ENCODE data around the gene PGGT1B. TPM values are rescaled to one million over a fixed set of nuclear protein-coding genes. Genes with fewer than 3 reads are reported as not detected.
A peak's percentile ranks its signal among the peaks of the same experiment; 100 is the strongest.

Gene PGGT1B
- polyA plus RNA-seq, 1 of the 3 experiments (the other 2 are of a cell fraction) = 0.69 TPM

DNA sequence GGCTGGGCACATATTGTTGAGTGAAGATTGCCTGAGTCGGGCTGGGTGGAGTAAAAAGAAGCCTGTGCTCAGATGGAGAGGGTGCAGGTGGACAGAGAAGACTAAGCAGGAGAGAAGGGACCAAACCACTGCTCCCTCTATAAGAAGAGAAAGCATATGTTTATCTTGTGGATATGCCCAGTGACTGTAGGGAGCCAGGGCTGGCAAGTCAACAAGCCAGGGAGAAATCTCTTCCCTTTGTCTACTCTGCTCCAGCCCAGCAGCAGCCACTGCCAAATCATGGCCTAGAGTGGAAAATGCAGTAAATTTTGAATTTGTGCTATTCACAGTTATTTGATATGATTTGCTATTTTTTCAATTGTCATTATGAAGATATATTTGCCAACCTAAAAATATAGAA, 59.7 kb downstream of the PGGT1B start:
- H3K27ac ChIP-seq (ENCODE audit: low read depth in 2 of 2, low read length in 1 of 2) = no peak overlapping the region
- no peaks in the 10 kb centered on the region; the same call in 1 of the 2 replicates for H3K9me3 ChIP-seq
- ChIA-PET POLR2A (no interaction called here), CTCF (no interaction called here)
- 94% methylated on average over 1 of the region's 1 CpG for WGBS (ENCODE audit: low lambda C conversion rate)
- H2AFZ ChIP-seq (ENCODE audit: low read depth) = no peak overlapping the region
- no peaks in the 10 kb centered on the region for H3K4me1 ChIP-seq (ENCODE audit: control insufficient read depth in 1 of 2, insufficient read depth in 2 of 2, low read depth in 1 of 2, low read length in 1 of 2)
- no peak overlapping the region for H3K4me3 ChIP-seq (ENCODE audit: low read depth in 2 of 2, low read length in 1 of 2)
- no peak overlapping the region for H3K9ac ChIP-seq
- H3K4me2 ChIP-seq = no peak overlapping the region
- no peak for TF ChIP-seq CHD2 (IDR thresholded peaks at IDR 0.05; ENCODE audit: low read length, partially characterized antibody)
- H3K79me2 ChIP-seq (ENCODE audit: insufficient read depth) = no peaks in the 10 kb centered on the region
- H3K36me3 ChIP-seq (replicated peaks in 1 of 2; ENCODE audit: control insufficient read depth in 1 of 2, insufficient read depth in 2 of 2, low read length in 1 of 2) = peaks cover 0 to 6% of the 10 kb centered on the region in 2 experiments
- no peaks in the 10 kb centered on the region for H4K20me1 ChIP-seq (ENCODE audit: insufficient read depth)
- no peaks in the 10 kb centered on the region for H3K9me2 ChIP-seq
- H3K27me3 ChIP-seq (ENCODE audit: insufficient read depth) = no peaks in the 10 kb centered on the region
- no peaks in the 10 kb centered on the region for H3F3A ChIP-seq (replicated peaks; ENCODE audit: insufficient read depth)
- DNase-seq = no peak

DNA sequence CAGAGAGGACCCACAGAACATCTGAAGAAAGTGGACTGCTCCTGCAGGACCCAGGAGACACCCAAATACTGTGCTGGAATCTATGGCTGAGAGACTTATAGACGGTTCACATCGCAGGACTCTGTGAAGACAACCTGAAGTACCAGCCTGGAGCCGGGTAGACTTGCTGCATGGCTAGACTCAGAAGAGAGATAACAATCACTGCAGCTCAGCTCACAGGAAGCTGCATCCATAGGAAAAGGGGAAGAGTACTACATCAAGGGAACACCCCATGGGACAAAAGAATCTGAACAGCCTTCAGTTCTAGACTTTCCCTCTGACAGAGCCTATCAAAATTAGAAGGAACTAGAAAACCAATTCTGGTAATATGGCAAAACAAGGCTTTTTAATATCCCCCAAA, 66.5 kb downstream of the PGGT1B start:
- no peak overlapping the region for H2AFZ ChIP-seq (ENCODE audit: low read depth)
- WGBS (ENCODE audit: low lambda C conversion rate) = 92% methylated on average over 2 of the region's 3 CpGs
- H3K9me3 ChIP-seq = no peaks in the 10 kb centered on the region
- no peak overlapping the region for H3K27ac ChIP-seq (ENCODE audit: low read depth in 2 of 2, low read length in 1 of 2)
- H3K4me3 ChIP-seq (ENCODE audit: low read depth in 2 of 2, low read length in 1 of 2) = no peak overlapping the region
- H3F3A ChIP-seq (replicated peaks; ENCODE audit: insufficient read depth) = peaks cover 3% of the 10 kb centered on the region
- CTCF ChIA-PET = no interaction called here
- no peaks in the 10 kb centered on the region for H3K9me2 ChIP-seq
- DNase-seq = no peak
- TF ChIP-seq GATA2 (CRISPR knock-in tag; IDR thresholded peaks at IDR 0.05) = peak; percentile 48
- TF ChIP-seq TEAD4 (IDR thresholded peaks at IDR 0.05; ENCODE audit: borderline replicate concordance, insufficient read depth) = no peak
- no peaks in the 10 kb centered on the region for H3K27me3 ChIP-seq (ENCODE audit: insufficient read depth)
- peaks cover 0 to 17% of the 10 kb centered on the region in 2 experiments; a peak in 2 of 4 replicates for H3K4me1 ChIP-seq (ENCODE audit: control insufficient read depth in 1 of 2, insufficient read depth in 2 of 2, low read depth in 1 of 2, low read length in 1 of 2)
- POLR2A ChIA-PET = no interaction called here
- no peaks in the 10 kb centered on the region for H4K20me1 ChIP-seq (ENCODE audit: insufficient read depth)
- no peak overlapping the region for H3K9ac ChIP-seq
- no peaks in the 10 kb centered on the region for H3K79me2 ChIP-seq (ENCODE audit: insufficient read depth)
- H3K4me2 ChIP-seq = no peak overlapping the region
- no peaks in the 10 kb centered on the region for H3K36me3 ChIP-seq (replicated peaks in 1 of 2; ENCODE audit: control insufficient read depth in 1 of 2, insufficient read depth in 2 of 2, low read length in 1 of 2)

DNA sequence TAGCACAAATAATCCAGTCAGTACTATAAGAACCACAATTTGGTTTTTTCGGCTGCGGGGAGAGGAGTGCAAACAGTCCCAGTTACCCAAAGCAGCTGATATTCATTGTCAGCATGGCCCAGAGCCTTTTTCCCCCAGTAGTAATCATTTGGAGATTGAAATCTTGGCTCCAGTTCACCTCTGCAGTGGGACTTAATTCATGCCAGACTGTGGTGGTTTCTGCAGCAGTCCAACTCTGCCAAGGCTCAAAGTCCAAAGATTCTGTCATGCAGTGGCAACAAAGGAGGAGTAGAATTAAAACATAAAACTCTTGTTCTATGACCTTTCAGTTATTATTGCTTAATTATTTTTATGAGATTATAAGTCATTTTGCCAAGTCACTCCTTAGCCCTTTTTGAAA, 68.0 kb downstream of the PGGT1B start:
- Histone ChIP-seq H3K27me3 (ENCODE audit: insufficient read depth) (no peaks in the 10 kb centered on the region), H4K20me1 (ENCODE audit: insufficient read depth) (no peaks in the 10 kb centered on the region), H2AFZ (ENCODE audit: low read depth) (no peak overlapping the region), H3K4me2 (no peak overlapping the region), H3K4me1 (ENCODE audit: control insufficient read depth in 1 of 2, insufficient read depth in 2 of 2, low read depth in 1 of 2, low read length in 1 of 2) (peaks cover 0 to 17% of the 10 kb centered on the region in 2 experiments; a peak in 2 of 4 replicates), H3K9ac (no peak overlapping the region), H3K9me2 (no peaks in the 10 kb centered on the region), H3F3A (replicated peaks; ENCODE audit: insufficient read depth) (peaks cover 3% of the 10 kb centered on the region), H3K9me3 (no peaks in the 10 kb centered on the region), H3K79me2 (ENCODE audit: insufficient read depth) (no peaks in the 10 kb centered on the region), H3K36me3 (replicated peaks in 1 of 2; ENCODE audit: control insufficient read depth in 1 of 2, insufficient read depth in 2 of 2, low read length in 1 of 2) (no peaks in the 10 kb centered on the region), H3K27ac (ENCODE audit: low read depth in 2 of 2, low read length in 1 of 2) (peak overlapping the region in 1 of 2 experiments; percentile 74; a peak in 2 of 4 replicates), H3K4me3 (ENCODE audit: low read depth in 2 of 2, low read length in 1 of 2) (no peak overlapping the region)
- WGBS (ENCODE audit: low lambda C conversion rate) = 54% methylated on average over 2 of the region's 2 CpGs
- CTCF ChIA-PET = interaction anchor here (1.3 to 1.4 kb wide), 2 partner anchors 15 to 97 kb away, joined by 5 to 11 read pairs; no protein-coding TSS in a partner anchor
- POLR2A ChIA-PET = interaction anchor here (1.2 to 1.6 kb wide), 2 partner anchors 14 to 25 kb away, joined by 4 read pairs; partner anchors contain the start of gene TRIM36
- peak; percentile 67 for DNase-seq
- TF ChIP-seq, protein P1, sequence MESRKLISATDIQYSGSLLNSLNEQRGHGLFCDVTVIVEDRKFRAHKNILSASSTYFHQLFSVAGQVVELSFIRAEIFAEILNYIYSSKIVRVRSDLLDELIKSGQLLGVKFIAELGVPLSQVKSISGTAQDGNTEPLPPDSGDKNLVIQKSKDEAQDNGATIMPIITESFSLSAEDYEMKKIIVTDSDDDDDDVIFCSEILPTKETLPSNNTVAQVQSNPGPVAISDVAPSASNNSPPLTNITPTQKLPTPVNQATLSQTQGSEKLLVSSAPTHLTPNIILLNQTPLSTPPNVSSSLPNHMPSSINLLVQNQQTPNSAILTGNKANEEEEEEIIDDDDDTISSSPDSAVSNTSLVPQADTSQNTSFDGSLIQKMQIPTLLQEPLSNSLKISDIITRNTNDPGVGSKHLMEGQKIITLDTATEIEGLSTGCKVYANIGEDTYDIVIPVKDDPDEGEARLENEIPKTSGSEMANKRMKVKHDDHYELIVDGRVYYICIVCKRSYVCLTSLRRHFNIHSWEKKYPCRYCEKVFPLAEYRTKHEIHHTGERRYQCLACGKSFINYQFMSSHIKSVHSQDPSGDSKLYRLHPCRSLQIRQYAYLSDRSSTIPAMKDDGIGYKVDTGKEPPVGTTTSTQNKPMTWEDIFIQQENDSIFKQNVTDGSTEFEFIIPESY (IDR thresholded peaks at IDR 0.05; ENCODE audit: borderline replicate concordance, low read depth) = no peak
- TF ChIP-seq, protein P2, sequence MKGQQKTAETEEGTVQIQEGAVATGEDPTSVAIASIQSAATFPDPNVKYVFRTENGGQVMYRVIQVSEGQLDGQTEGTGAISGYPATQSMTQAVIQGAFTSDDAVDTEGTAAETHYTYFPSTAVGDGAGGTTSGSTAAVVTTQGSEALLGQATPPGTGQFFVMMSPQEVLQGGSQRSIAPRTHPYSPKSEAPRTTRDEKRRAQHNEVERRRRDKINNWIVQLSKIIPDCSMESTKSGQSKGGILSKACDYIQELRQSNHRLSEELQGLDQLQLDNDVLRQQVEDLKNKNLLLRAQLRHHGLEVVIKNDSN (IDR thresholded peaks at IDR 0.05; ENCODE audit: borderline replicate concordance, low read depth) = no peak
- TF ChIP-seq NFIC (IDR thresholded peaks at IDR 0.05; ENCODE audit: borderline replicate concordance) (peak; percentile 67; the same call in 1 of the 2 replicates), RFX5 (IDR thresholded peaks at IDR 0.05; ENCODE audit: low read length) (no peak), SMC3 (IDR thresholded peaks at IDR 0.05; ENCODE audit: low read depth, low read length) (peak; percentile 6; the same call in 1 of the 2 replicates), GATA2 (CRISPR knock-in tag; IDR thresholded peaks at IDR 0.05) (peak; percentile 96), EP300 (IDR thresholded peaks at IDR 0.05; ENCODE audit: borderline replicate concordance in 1 of 2, low read depth in 1 of 2, low read length in 1 of 2) (peak in 1 of 2 experiments; percentile 94; a peak in 2 of 4 replicates), FOXM1 (IDR thresholded peaks at IDR 0.05; ENCODE audit: low read depth) (no peak), POLR2AphosphoS5 (IDR thresholded peaks at IDR 0.05; ENCODE audit: low read depth, low read length) (peak; percentile 61; the same call in 1 of the 2 replicates), CHD2 (IDR thresholded peaks at IDR 0.05; ENCODE audit: low read length, partially characterized antibody) (peak; percentile 79), RCOR1 (IDR thresholded peaks at IDR 0.05; ENCODE audit: low read length) (peak; percentile 95), NRF1 (IDR thresholded peaks at IDR 0.05; ENCODE audit: low read depth, low read length) (no peak), YY1 (IDR thresholded peaks at IDR 0.05; ENCODE audit: low read depth) (no peak), TCF12 (IDR thresholded peaks at IDR 0.05) (peak; percentile 78)
- TF ChIP-seq, protein P3, sequence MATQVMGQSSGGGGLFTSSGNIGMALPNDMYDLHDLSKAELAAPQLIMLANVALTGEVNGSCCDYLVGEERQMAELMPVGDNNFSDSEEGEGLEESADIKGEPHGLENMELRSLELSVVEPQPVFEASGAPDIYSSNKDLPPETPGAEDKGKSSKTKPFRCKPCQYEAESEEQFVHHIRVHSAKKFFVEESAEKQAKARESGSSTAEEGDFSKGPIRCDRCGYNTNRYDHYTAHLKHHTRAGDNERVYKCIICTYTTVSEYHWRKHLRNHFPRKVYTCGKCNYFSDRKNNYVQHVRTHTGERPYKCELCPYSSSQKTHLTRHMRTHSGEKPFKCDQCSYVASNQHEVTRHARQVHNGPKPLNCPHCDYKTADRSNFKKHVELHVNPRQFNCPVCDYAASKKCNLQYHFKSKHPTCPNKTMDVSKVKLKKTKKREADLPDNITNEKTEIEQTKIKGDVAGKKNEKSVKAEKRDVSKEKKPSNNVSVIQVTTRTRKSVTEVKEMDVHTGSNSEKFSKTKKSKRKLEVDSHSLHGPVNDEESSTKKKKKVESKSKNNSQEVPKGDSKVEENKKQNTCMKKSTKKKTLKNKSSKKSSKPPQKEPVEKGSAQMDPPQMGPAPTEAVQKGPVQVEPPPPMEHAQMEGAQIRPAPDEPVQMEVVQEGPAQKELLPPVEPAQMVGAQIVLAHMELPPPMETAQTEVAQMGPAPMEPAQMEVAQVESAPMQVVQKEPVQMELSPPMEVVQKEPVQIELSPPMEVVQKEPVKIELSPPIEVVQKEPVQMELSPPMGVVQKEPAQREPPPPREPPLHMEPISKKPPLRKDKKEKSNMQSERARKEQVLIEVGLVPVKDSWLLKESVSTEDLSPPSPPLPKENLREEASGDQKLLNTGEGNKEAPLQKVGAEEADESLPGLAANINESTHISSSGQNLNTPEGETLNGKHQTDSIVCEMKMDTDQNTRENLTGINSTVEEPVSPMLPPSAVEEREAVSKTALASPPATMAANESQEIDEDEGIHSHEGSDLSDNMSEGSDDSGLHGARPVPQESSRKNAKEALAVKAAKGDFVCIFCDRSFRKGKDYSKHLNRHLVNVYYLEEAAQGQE (IDR thresholded peaks at IDR 0.05; ENCODE audit: low read depth, low read length) = no peak
